Testis (tissue), 3 donors: ENCODE data around the gene P2RY8. TPM values are rescaled to one million over a fixed set of nuclear protein-coding genes. Genes with fewer than 3 reads are reported as not detected.
"Not testable (repeated sequence)": the region's sequence is repeated elsewhere in the genome, so short reads cannot be mapped to it uniquely, and the experiment has no call there.

ENCODE experiments used
- DNase-seq: peaks from one replicate; pipeline ENCODE4 v3.0.0-alpha.2; 2019
- H3K27ac ChIP-seq, 2 donors: fragments of 200-600 bp; sonication (generic); one replicate each; pipeline ENCODE4 v1.5.1; 2019
- H3K27me3 ChIP-seq: fragments of 200-600 bp; sonication (generic); one replicate; pipeline ENCODE4 v1.5.1; 2019
- H3K36me3 ChIP-seq: fragments of 200-600 bp; sonication (generic); one replicate; pipeline ENCODE4 v1.5.1; 2017; ENCODE audit warnings: low read depth; ENCODE audit errors: missing control alignments
- H3K4me1 ChIP-seq: fragments of 200-600 bp; sonication (generic); one replicate; pipeline ENCODE4 v1.5.1; 2019
- H3K4me3 ChIP-seq, 2 donors: fragments of 200-600 bp; sonication (generic); one replicate each; pipeline ENCODE4 v1.5.1; 2017 to 2019
- H3K9me3 ChIP-seq: fragments of 200-600 bp; sonication (generic); one replicate; pipeline ENCODE4 v1.5.1; 2017
- CTCF ChIP-seq, 3 experiments: fragments of 450-650 bp in 2 of 3; fragments of 200-600 bp in 1 of 3; sonication (generic) in 1 of 3; IDR thresholded peaks; one replicate each; pipeline ENCODE4 v1.5.1; 2016 to 2019; ENCODE audit warnings: antibody characterized with exemption in 3 of 3, mild to moderate bottlenecking in 2 of 3, moderate library complexity in 1 of 3
- POLR2A ChIP-seq: fragments of 450-650 bp; IDR thresholded peaks from one replicate; pipeline ENCODE4 v1.6.1; 2017; ENCODE audit warnings: antibody characterized with exemption, mild to moderate bottlenecking, moderate library complexity
- WGBS, 2 donors: methylation state at CpG; one replicate each; pipeline ENCODE4 v1.1.5; 2018; 5-methylcytosine and 5-hydroxymethylcytosine counted together
- intact Hi-C: fragments of 100-400 bp; cut with DNase I; formaldehyde crosslinking; loops from one replicate; pipeline ENCODE4 v1.15.1; 2023; ENCODE audit warnings: low total_unique reads
- polyA plus RNA-seq: library from polyadenylated mRNA; stranded (reverse); fragments of 350-450 nt; fragmentation: Illumina TruSeq; extraction: RNeasy Lipid Tissue Mini Kit (QIAGEN cat#74804); gene quantifications from one replicate; pipeline ENCODE4 v1.2.3, GENCODE V29; 2014; ENCODE audit warnings: low read depth, low replicate concordance; ENCODE audit not compliant: insufficient read depth
- total RNA-seq, 2 donors: library from RNA; depleted of rRNA; stranded (reverse); fragments of >200 nt; gene quantifications; one replicate each; pipeline ENCODE4 v1.2.3, GENCODE V29; 2016

P2RY8 gene
- total and polyA plus RNA-seq, 3 donors from 2014 or later, result 0.24 to 1.1 (median 0.50) TPM

GRCh38 chrX:1561164-1561563 lies 24.2 kb upstream of the P2RY8 start:
- H3K9me3 ChIP-seq, result no peaks in the 10 kb centered on the region
- no peak overlapping the region for H3K4me3 ChIP-seq
- DNase-seq, result no peak
- TF ChIP-seq CTCF (IDR thresholded peaks at IDR 0.05), result no peak
- TF ChIP-seq POLR2A, result no peak
- H3K4me1 ChIP-seq, result peaks cover 9% of the 10 kb centered on the region
- intact Hi-C loops, result no loop called here
- H3K27me3 ChIP-seq, result no peaks in the 10 kb centered on the region
- 71 to 92% methylated on average over 2 of the region's 2 CpGs for whole genome bisulfite sequencing, 2 donors
- no peak overlapping the region for H3K27ac ChIP-seq
- H3K36me3 ChIP-seq, result no peaks in the 10 kb centered on the region

- intact Hi-C loops, result no loop called here
- no peaks in the 10 kb centered on the region for H3K36me3 ChIP-seq
- TF ChIP-seq CTCF (IDR thresholded peaks at IDR 0.05) (no peak), POLR2A (no peak)
- no peak overlapping the region for H3K4me3 ChIP-seq
- no peaks in the 10 kb centered on the region for H3K9me3 ChIP-seq
- H3K27me3 ChIP-seq, result no peaks in the 10 kb centered on the region
- 82 to 85% methylated on average over 12 to 13 of the region's 13 CpGs for WGBS, 2 donors
- no peak for DNase-seq
- no peaks in the 10 kb centered on the region for H3K4me1 ChIP-seq
- H3K27ac ChIP-seq, result no peak overlapping the region
Observed at GRCh38 chrX:1558761-1559468, 21.9 kb upstream of the P2RY8 start.

DNA sequence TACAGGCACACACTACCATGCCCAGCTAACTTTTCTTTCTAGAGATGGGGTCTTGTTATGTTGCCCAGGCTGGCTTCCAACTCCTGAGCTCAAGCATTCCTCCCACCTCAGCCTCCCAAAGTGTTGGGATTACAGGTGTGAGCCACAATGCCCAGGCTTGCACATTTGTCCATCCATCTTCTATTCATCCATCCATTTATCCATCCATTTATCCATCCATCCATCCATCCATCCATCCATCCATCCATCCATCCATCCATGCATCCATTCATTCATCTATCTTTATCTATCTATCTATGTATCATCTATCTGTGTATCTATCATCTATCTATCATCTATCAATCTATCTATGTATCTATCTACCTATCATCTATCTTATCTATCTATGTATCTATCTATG lies 20.5 kb upstream of the P2RY8 start:
- H3K4me3 ChIP-seq, H3K36me3 ChIP-seq, H3K27me3 ChIP-seq, DNase-seq, H3K27ac ChIP-seq, intact Hi-C loops, H3K9me3 ChIP-seq, H3K4me1 ChIP-seq: not testable (repeated sequence)

GRCh38 chrX:1555370-1555769 lies 18.4 kb upstream of the P2RY8 start:
- intact Hi-C loops, result no loop called here
- Histone ChIP-seq H3K9me3 (no peaks in the 10 kb centered on the region), H3K36me3 (no peaks in the 10 kb centered on the region), H3K27me3 (no peaks in the 10 kb centered on the region), H3K4me3 (no peak overlapping the region), H3K27ac (no peak overlapping the region), H3K4me1 (no peaks in the 10 kb centered on the region)
- no peak for TF ChIP-seq CTCF (IDR thresholded peaks at IDR 0.05)
- WGBS, 2 donors, result 94% methylated on average over 6 of the region's 6 CpGs
- DNase-seq, result no peak

DNA sequence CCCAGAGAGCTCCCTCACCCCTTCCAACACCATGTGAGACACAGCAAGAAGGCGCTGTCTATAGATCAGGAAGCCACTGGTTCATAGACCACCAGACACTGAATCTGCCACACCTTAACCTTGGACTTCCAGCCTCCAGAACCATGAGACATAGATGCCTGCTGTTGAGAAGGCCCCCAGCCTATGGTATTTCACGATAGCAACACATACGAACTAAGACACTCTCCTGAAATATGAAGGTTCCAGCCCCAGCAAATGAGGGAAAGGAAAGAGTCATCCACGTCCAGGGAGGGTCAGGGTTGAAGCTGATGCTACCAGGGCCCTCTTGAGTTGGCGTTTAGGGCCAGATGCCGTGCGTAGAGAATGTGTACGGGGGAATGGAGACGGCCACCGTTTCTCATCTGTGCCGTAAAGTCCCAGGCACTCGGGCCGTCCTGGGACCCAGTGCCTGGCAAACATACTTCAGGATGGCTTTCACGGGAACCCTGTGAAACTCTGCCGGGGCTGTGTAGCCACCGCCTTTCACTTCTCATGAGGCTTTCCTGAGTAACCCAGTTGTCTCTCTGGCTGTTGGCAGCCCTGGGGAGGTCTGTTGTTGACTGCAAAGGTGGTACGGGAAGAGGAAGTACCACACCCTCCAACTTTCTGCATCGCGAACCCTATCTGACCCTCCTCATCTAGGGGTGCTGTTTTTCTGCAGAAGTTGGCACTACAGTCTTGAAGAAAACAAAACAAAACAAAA lies 17.7 kb upstream of the P2RY8 start:
- no peak overlapping the region for H3K27ac ChIP-seq
- H3K27me3 ChIP-seq, result no peaks in the 10 kb centered on the region
- H3K4me1 ChIP-seq, result no peaks in the 10 kb centered on the region
- H3K4me3 ChIP-seq, result no peak overlapping the region
- DNase-seq, result no peak
- WGBS, 2 donors, result 84 to 88% methylated on average over 7 to 19 of the region's 19 CpGs
- H3K36me3 ChIP-seq, result no peaks in the 10 kb centered on the region
- TF ChIP-seq CTCF (IDR thresholded peaks at IDR 0.05) (no peak), POLR2A (no peak)
- H3K9me3 ChIP-seq, result no peaks in the 10 kb centered on the region
- intact Hi-C loops, result no loop called here
